Tibial nerve (tissue), 4 donors: ENCODE data around the gene AHNAK2.

Experiments used
- CTCF ChIP-seq, 5 experiments: fragments of 200-600 bp in 3 of 5; fragments of 450-650 bp in 2 of 5; sonication (generic) in 3 of 5; IDR thresholded peaks; one replicate each; pipeline ENCODE4 v1.5.1; 2016 to 2019; ENCODE audit warnings: antibody characterized with exemption in 5 of 5, mild to moderate bottlenecking in 3 of 5, moderate library complexity in 2 of 5
- EP300 ChIP-seq, 2 donors: sonication (generic); formaldehyde crosslinking; IDR thresholded peaks; one replicate each; pipeline ENCODE4 v1.6.1; 2017; ENCODE audit warnings: antibody characterized with exemption in 2 of 2, mild to moderate bottlenecking in 1 of 2

GRCh38 chr14:104897330-104898194, 80.6 kb downstream of the AHNAK2 start:
- no peak for TF ChIP-seq CTCF (IDR thresholded peaks at IDR 0.05)
- TF ChIP-seq EP300 (IDR thresholded peaks at IDR 0.05): no peak
